ENCODE results near the gene RGS4.

DNA sequence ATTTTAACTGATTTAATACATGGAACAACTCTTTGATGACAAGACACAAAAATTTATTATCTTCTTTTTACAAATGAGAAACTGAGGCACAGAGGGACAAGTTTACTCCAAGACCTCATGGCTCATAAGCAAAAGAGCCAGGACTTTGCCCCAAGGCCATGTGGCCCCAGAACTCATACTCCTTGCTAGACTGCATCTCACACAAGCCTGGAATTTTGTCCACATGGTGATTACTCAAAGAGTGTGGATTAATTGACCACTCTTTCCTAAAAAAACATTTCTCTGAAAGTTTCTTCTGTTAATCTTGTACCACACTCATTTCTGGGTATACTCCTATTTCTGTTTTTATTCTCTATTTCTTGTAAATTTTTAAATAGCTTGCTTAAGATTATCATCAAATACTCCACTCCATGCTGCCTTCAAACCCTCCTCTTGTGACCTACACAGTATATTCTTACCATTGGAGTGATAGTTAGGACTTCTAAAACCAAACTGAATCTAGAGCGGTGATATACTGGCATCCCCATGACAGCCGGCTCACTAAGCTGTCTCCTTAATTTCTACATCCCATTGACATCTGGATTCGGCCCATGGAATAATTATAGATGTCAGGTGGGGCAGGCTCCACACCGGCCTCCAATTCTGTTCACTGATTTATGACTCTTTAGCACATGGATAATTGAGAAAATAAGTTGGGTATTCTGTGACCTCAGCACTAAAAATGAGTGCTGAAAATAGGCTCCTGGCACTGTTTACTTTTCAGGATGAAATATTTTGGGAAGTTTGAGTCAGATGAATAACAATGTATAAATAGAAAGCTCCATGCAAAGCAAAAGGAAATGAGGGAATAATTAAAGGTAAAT lies 16.1 kb downstream of the RGS4 start:
- TF ChIP-seq POLR2A (IDR thresholded peaks at IDR 0.05) = no peak
- no peak for TF ChIP-seq CTCF (IDR thresholded peaks at IDR 0.05)
- TF ChIP-seq EP300 (IDR thresholded peaks at IDR 0.05) = no peak

Measured in gastroesophageal sphincter (tissue), 3 donors.